Ovary (tissue), 9 donors: ENCODE data around the gene ST3GAL3. TPM values are rescaled to one million over a fixed set of nuclear protein-coding genes. Genes with fewer than 3 reads are reported as not detected.

Source experiments
- DNase-seq, 5 donors: peaks; one replicate each; pipeline ENCODE4 v3.0.0-alpha.2; 2019 to 2020
- H3K27ac ChIP-seq, 2 donors: fragments of 200-600 bp; one replicate each; pipeline versions ENCODE4 v1.5.1 to v1.8.0; 2019 to 2022
- H3K27me3 ChIP-seq: fragments of 200-600 bp; one replicate; pipeline ENCODE4 v1.8.0; 2022
- H3K36me3 ChIP-seq: fragments of 200-600 bp; sonication (generic); one replicate; pipeline ENCODE4 v1.5.1; 2019
- H3K4me1 ChIP-seq: one replicate; pipeline ENCODE4 v1.8.1; 2013; ENCODE audit warnings: mild to moderate bottlenecking, moderate library complexity; ENCODE audit not compliant: insufficient read depth
- H3K4me3 ChIP-seq: fragments of 200-600 bp; sonication (generic); one replicate; pipeline ENCODE4 v1.5.1; 2017
- H3K9me3 ChIP-seq, 2 donors: fragments of 200-600 bp in 1 of 2; sonication (generic) in 1 of 2; one replicate each; pipeline versions ENCODE4 v1.5.1 to v1.8.1; 2013 to 2019; ENCODE audit warnings: mild to moderate bottlenecking in 1 of 2, moderate library complexity in 1 of 2
- EP300 ChIP-seq: sonication (generic); formaldehyde crosslinking; IDR thresholded peaks from one replicate; pipeline ENCODE4 v1.6.1; 2017; ENCODE audit warnings: antibody characterized with exemption
- POLR2A ChIP-seq: fragments of 450-650 bp; IDR thresholded peaks from one replicate; pipeline ENCODE4 v1.6.1; 2017; ENCODE audit warnings: antibody characterized with exemption, mild to moderate bottlenecking, moderate library complexity
- WGBS, 3 donors: extraction: QIAGEN DNeasy Blood & Tissue Kit in 1 of 3; methylation state at CpG; one replicate each; pipeline versions ENCODE4 v1.1.5 to v1.1.7; 2013 to 2017; 5-methylcytosine and 5-hydroxymethylcytosine counted together
- intact Hi-C, 4 donors: fragments of 100-400 bp; cut with DNase I; formaldehyde crosslinking; loops; one replicate each; pipeline versions ENCODE4 v1.11.0 to v1.15.1; 2022 to 2023
- polyA plus RNA-seq, 2 donors: library from polyadenylated mRNA; stranded (reverse); fragments of 200-250 nt in 1 of 2; fragments of 350-450 nt in 1 of 2; fragmentation: Illumina TruSeq in 1 of 2; extraction: RNeasy Lipid Tissue Mini Kit (QIAGEN cat#74804) in 1 of 2; gene quantifications; one replicate each; pipeline ENCODE4 v1.2.3, GENCODE V29; 2013 to 2014
- total RNA-seq, 7 donors: library from RNA; depleted of rRNA in 2 of 7; stranded (reverse); fragments of >200 nt in 2 of 7; fragmentation: NEBNext Ultra II Directional in 3 of 7; extraction: Animal tissue kit (Norgen Biotek cat#: 25700) in 3 of 7; gene quantifications; one replicate each; pipeline versions ENCODE4 v1.1.0 to v1.2.4, GENCODE V29; 2016 to 2023
- TF ChIP-seq, protein P1 (sequence below), 3 donors: fragments of 450-650 bp in 2 of 3; fragments of 200-600 bp in 1 of 3; IDR thresholded peaks; one replicate each; pipeline versions ENCODE4 v1.5.1 to v1.8.0; 2016 to 2022; ENCODE audit warnings: antibody characterized with exemption in 3 of 3, mild to moderate bottlenecking in 1 of 3
- donor health status: DM: no; HTN: no; CAD: no; lungs with moderate emphysema.
- donor health status: DM: no; HTN: no; CAD: no.
- donor health status: Bipolar disorder and iron deficiency.
- donor health status: DM: yes; HTN: yes; CAD: no.
- donor health status: DM: no; HTN: no; CAD: no.
- donor health status: DM: yes; HTN: yes; CAD: no.

The ST3GAL3 gene
- total and polyA plus RNA-seq, 9 donors = 11.4 to 43.3 (median 27.1) TPM

- Histone ChIP-seq H3K4me3 (no peak overlapping the region), H3K4me1 (no peaks in the 10 kb centered on the region), H3K9me3 (no peaks in the 10 kb centered on the region), H3K36me3 (peaks cover 6% of the 10 kb centered on the region), H3K27me3 (no peaks in the 10 kb centered on the region), H3K27ac (no peak overlapping the region)
- 74 to 86% (median 80%) methylated on average over 4 of the region's 4 CpGs for WGBS, 3 donors
- no peak for DNase-seq
- TF ChIP-seq EP300 (no peak), POLR2A (no peak)
- TF ChIP-seq, protein P1, sequence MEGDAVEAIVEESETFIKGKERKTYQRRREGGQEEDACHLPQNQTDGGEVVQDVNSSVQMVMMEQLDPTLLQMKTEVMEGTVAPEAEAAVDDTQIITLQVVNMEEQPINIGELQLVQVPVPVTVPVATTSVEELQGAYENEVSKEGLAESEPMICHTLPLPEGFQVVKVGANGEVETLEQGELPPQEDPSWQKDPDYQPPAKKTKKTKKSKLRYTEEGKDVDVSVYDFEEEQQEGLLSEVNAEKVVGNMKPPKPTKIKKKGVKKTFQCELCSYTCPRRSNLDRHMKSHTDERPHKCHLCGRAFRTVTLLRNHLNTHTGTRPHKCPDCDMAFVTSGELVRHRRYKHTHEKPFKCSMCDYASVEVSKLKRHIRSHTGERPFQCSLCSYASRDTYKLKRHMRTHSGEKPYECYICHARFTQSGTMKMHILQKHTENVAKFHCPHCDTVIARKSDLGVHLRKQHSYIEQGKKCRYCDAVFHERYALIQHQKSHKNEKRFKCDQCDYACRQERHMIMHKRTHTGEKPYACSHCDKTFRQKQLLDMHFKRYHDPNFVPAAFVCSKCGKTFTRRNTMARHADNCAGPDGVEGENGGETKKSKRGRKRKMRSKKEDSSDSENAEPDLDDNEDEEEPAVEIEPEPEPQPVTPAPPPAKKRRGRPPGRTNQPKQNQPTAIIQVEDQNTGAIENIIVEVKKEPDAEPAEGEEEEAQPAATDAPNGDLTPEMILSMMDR (IDR thresholded peaks at IDR 0.05) = no peak
- intact Hi-C loops = loop anchor here in 1 of 4 donors (10.0 kb wide), 1 partner anchor 130 kb away; the partner anchor contains the start of gene PTPRF
These were observed 43.0 kb upstream of the ST3GAL3 start for GRCh38 chr1:43664369-43664768.

DNA sequence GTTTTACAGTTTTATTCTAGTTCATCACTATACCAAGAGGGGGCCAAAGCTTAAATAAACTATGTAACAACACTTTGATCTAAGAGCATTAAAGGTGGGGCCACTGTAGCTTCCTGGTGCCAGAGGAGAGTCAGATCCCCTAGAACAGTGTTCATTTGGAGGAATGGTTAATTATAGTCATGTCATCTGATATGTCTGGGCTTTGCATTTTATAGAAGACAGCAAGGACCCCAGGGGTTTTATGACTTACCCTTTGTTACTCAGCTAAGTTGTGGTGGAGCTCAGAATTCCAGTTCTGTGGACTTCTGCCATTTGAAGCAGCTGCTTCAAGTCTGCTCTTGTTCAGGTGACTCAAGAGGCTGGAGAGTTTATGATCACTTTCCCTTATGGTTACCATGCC lies 40.7 kb upstream of the ST3GAL3 start:
- H3K27ac ChIP-seq = no peak overlapping the region
- no peaks in the 10 kb centered on the region for H3K27me3 ChIP-seq
- H3K36me3 ChIP-seq = peaks cover 6% of the 10 kb centered on the region
- no peak overlapping the region for H3K4me3 ChIP-seq
- H3K4me1 ChIP-seq = no peaks in the 10 kb centered on the region
- intact Hi-C loops = loop anchor here in 1 of 4 donors (10.0 kb wide), 1 partner anchor 132 kb away; the partner anchor contains the start of gene PTPRF
- H3K9me3 ChIP-seq = no peaks in the 10 kb centered on the region
- no peak for TF ChIP-seq EP300
- TF ChIP-seq, protein P1 (IDR thresholded peaks at IDR 0.05) = no peak
- TF ChIP-seq POLR2A = no peak
- no peak for DNase-seq

DNA sequence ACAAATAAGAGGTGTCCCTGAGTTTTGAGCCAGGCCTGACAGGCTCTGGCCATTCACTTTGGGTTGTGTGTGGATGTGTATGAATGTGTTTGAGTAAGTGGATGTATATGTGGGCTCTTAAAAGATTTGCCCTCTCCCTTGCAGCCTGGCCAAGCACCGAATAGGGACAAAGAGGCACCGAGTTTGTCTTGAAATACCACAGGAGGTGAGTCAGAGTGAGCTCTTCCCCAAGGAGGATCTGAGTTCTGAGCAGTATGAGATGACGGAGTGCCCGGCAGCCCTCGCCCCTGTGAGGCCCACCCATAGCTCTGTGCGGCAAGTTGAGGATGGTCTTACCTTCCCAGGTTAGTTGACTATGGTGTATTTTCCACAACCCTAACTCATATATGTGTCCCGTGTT lies 38.4 kb upstream of the ST3GAL3 start:
- Histone ChIP-seq H3K36me3 (peaks cover 6% of the 10 kb centered on the region), H3K9me3 (no peaks in the 10 kb centered on the region), H3K4me3 (no peak overlapping the region), H3K27me3 (no peaks in the 10 kb centered on the region), H3K27ac (no peak overlapping the region), H3K4me1 (no peaks in the 10 kb centered on the region)
- no peak for TF ChIP-seq POLR2A
- no peak for TF ChIP-seq EP300
- TF ChIP-seq, protein P1 (IDR thresholded peaks at IDR 0.05) = no peak
- WGBS, 3 donors = 87 to 91% (median 91%) methylated on average over 7 of the region's 7 CpGs
- no peak for DNase-seq
- intact Hi-C loops = loop anchor here in 1 of 4 donors (10.0 kb wide), 1 partner anchor 134 kb away; the partner anchor contains the start of gene PTPRF

DNA sequence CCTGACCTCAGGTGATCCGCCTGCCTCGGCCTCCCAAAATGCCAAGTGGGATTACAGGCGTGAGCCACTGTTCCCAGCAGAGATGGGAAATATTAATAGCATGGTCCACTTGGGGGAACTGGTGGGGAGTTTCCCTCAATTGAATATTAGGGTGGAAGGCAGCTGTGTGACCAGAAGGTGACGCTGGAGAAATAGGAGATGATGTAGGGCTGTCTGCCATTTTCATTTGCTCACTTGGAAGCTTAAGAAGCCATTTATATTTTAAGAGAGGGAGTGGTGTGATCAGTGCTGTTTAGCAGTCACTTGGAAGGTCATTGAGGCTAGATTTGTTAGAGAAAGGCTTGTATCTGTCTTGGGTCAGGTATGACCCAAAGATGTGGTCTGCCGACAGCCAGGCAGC lies 37.5 kb upstream of the ST3GAL3 start:
- H3K4me1 ChIP-seq = no peaks in the 10 kb centered on the region
- intact Hi-C loops = loop anchor here in 1 of 4 donors (10.0 kb wide), 1 partner anchor 135 kb away; the partner anchor contains the start of gene PTPRF
- DNase-seq = no peak
- H3K36me3 ChIP-seq = peaks cover 6% of the 10 kb centered on the region
- H3K27ac ChIP-seq = no peak overlapping the region
- no peaks in the 10 kb centered on the region for H3K27me3 ChIP-seq
- 92 to 93% (median 92%) methylated on average over 5 of the region's 5 CpGs for WGBS, 3 donors
- no peak for TF ChIP-seq POLR2A
- TF ChIP-seq, protein P1 (IDR thresholded peaks at IDR 0.05) = no peak
- TF ChIP-seq EP300 = no peak
- no peak overlapping the region for H3K4me3 ChIP-seq
- H3K9me3 ChIP-seq = no peaks in the 10 kb centered on the region
